Measurements from ENCODE around the gene NRCAM. TPM values are rescaled to one million over a fixed set of nuclear protein-coding genes. Genes with fewer than 3 reads are reported as not detected.
"Not testable (repeated sequence)": the region's sequence is repeated elsewhere in the genome, so short reads cannot be mapped to it uniquely, and the experiment has no call there.

Gene NRCAM
- total RNA-seq, 1 donor from 2014 or later: 60.4 TPM

DNA sequence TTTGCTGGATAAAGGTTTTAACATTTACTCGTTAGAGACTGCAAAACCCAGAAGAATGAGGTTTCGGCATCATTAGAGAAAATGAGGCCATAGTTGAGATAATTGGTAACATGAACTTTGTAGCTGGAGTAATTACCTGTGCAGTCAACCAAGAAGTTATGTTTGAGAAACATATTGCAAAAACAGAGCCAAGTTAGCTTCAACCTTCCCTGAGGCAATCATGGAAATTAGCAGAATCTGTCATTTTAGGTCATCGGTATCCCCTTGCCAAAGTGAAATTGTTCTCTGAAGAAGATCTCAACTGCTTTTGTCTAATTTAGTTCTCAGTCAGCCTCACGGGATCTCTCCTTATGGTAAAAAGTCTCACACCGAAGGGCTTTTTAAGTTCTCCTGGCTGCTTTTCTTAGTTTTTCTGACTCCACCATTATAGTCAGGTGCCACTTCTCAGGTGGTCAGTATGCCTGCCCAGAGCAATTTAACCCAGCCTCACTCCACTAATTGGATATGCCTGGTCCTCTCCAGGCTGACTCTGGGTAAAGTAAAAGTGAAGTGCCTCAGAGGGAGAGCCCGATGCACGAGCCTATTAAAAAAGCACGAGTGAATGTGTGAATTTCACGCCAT is 52.5 kb downstream of the NRCAM start:
- no peak for DNase-seq (ENCODE audit: low read depth)

DNA sequence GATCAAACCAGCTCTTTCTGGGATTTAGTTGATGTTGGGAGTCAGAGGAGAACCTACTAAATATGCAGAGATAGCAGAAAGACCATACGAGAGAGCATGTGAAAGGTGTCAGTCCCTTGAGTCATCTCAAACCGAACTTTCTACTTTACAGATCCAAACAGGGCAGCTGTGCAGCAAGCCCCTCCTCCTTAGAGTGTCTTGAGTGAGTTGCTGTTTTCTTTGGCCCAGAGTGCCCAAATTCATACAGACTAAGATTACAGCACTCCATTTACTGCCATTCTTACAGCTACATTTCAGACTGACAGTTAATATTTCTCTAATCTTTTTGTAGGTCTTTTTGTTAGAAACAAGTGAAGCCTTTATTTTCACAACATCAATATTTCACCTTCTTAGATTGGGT is 53.4 kb downstream of the NRCAM start:
- DNase-seq (ENCODE audit: low read depth): no peak

DNA sequence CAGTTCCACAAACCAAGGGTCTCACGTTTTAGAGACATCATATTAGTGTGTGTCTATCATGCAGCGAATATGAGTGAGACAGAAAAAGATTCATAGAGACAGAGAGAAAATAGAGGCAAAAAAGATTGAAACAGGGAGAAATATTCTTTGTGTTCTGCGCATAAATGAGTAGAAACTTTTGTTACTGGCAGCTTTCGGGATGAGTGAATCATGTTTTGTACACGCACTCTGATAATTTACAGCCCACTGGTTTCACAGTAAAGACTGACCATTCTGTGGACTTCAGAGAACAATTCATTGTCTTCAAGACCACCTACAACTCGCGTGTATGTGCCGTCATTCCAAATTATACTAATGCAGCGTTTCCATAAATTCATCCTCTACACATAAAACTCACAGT is 60.2 kb downstream of the NRCAM start:
- no peak for DNase-seq (ENCODE audit: low read depth)

DNA sequence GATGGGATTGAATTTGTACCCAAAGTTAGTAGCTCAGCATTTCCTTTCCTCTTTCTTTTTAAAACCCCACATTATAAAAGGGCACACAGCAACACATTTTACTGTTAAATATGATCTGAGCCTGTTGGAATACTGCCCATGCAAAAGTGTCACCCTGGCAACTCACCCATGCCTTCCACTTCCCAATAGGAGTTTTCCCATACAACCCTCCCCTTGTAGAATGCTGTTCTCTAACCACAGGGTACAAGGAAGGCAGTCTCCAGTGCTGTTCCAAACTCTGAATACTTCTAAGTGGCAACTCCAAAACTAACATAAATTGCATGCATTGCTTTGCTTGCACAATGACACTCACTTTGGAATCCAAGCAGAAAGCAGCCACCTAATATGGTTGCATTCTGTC is 60.8 kb downstream of the NRCAM start:
- peak; percentile 20 for DNase-seq (ENCODE audit: low read depth)

DNA sequence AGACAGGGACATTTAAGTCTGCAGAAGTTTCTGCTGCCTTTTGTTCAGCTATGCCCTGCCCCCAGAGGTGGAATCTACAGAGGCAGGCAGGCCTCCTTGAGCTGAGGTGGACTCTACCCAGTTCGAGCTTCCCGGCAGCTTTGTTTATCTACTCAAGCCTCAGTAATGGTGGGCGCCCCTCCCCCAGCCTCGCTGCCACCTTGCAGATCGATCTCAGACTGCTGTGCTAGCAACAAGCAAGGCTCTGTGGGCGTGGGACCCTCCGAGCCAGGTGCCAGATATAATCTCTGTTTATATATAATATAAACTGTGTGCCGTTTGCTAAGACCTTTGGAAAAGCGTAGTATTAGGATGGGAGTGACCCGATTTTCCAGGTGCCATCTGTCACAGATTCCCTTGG is 63.1 kb downstream of the NRCAM start:
- not testable (repeated sequence) for DNase-seq (ENCODE audit: low read depth)

DNA sequence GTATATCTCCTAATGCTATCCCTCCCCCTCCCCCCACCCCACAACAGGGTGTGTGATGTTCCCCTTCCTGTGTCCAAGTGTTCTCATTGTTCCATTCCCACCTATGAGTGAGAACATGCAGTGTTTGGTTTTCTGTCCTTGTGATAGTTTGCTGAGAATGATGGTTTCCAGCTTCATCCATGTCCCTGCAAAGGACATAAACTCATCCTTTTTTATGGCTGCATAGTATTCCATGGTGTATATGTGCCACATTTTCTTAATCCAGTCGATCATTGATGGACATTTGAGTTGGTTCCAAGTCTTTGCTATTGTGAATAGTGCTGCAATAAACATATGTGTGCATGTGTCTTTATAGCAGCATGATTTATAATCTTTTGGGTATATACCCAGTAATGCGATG is 68.5 kb downstream of the NRCAM start:
- DNase-seq (ENCODE audit: low read depth): not testable (repeated sequence)

DNA sequence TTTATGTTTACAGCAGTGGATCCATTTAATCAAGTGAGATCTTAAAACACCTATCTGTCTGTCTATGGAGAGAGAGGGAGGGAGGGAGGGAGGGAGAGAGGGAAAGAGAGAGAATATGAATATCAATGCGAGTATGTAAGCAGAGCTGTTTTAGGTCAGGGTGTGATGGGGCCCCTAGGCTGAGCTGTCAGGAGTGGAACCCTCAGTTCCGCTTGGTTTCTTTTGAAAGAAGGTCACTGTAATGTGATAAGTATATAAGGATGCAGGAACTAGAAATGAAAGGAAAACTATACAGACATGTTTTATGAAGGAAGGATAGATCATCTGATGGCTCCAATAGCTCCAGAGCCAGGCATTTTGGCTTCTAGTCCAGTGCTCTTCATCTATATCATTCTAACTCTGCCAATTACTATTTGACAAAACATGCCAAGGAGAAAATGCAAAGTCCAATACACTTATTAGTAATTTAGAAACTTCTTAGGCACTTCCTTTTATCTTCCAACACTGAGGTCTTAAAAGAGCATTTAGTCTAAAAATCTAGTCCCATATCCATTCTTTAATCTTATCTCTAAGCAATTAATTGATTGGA is 70.3 kb downstream of the NRCAM start:
- DNase-seq (ENCODE audit: low read depth): no peak

DNA sequence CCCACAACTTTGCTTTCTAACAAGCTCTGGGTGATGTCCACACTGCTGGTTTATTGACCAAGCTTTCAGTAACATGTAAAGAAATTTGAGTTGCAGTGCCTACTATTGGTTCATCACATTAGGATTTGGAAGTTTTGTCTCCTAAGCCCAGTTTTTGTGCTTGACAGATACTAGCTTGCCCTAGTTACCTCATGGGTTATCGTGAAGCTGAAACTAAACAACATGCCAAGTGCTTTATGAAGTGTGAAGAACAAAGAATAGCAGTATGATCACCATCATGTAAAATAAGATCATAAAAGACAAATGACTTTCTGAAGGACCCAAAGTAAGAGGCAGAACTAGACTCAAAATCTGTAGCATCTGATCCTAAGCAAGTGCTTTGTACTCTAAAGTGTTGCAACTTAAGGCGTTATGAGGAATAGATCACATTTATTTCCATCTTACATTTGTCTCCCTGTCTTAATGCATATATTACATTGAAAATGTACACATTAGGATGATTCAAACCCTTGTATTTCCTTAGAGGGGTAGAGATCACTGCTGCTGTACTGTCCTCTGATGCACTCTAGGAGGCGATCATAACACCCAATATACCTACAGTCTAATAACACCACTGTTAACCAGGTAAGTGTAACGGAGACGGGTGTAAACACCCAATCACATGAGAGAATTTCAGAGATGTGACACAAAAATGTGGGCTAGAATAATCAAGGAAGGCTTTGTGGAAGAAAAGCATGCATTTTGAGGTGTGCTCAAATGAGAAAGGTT is 71.3 kb downstream of the NRCAM start:
- no peak for DNase-seq (ENCODE audit: low read depth)

DNA sequence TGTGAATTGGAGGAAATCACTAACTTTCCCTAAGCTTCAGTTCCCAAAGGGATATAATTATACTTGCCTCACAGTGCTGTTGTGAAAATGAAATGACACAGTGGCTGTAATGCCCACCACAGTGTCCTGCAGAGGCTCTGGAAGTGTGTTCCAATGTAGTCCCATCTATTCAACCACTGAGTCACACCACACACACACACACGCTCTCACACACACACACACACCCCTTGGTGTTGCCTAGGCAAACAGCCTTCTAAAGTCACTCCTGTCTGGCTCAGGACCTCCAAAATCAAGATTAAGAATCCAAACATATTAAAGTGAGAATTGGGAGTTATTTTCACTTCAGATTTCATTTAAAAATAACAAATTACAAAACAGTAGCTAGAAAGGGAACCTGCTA is 73.3 kb downstream of the NRCAM start:
- no peak for DNase-seq (ENCODE audit: low read depth)

DNA sequence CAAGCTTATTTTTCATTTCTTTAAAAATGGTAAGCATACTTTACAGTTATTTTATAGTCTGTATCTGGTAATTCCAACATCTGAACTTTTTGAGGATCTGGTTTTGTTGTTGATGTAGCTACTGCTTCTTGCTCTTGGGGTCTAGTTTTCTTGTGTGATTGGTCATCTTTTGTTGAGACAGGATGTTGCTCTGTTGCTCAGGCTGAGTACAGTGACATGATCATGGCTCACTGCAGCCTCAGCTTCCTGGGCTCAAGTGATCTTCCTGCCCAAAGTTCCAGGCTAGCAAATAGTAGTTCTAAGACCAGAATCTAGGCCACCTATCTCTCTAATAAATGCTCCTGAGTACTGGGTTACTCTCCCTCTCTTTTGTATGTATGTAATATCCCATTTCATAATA is 75.7 kb downstream of the NRCAM start:
- DNase-seq (ENCODE audit: low read depth): no peak

DNA sequence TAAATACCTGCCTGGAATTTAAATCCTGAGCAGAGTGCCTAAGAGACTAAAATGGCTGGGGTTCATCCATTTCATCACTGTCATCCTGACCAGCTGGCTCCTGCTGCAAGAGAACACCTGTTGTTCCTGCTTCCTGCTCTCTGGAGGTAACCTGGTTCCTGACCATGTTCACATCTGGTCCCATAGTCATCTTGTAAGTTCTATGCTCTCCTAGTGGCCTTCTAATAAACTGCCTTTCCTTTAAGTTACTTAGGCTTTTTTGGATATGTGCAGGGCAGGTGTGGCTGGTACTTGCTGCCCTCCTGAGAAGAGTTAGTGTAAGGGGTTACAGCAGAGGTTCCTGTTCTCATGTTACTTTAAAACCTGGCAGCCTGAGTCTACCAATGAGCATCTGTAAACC is 80.0 kb downstream of the NRCAM start:
- DNase-seq (ENCODE audit: low read depth): no peak

DNA sequence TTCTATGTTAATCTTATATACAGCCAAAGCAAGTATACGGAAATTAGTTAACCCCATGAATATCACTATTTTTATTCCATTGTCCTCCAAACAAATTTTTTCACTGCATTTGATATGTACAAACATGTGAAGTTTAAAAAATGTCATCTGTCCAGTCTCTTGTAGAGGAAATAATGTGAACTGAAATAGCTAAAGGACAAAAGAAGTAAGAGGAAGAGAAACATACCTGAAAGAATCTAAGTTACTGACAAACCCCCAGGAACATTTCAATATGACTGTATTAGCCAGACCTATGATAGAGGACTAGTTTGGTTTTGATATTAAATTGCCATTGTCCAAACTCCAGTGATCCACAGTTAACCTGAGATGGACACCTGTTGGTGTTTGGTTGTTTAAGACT is 80.6 kb downstream of the NRCAM start:
- DNase-seq (ENCODE audit: low read depth): no peak

DNA sequence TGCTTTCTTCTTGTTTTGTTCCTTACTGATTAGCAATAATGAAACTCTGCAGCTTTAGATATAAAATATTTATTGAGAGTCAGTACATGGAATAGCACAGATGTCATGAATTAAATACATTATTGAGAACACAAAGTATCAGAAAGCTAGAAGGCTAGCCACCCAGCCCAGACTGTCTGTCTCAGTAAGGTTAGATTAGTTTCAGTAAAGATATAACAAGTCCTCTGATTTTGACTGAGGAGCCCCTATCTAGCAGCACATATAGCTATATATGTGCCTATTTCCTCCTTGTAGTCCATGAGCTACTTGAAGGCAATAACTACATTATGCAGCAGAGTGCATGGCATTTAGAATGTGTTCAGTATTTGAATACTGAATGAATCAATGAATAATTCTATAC is 81.3 kb downstream of the NRCAM start:
- no peak for DNase-seq (ENCODE audit: low read depth)

DNA sequence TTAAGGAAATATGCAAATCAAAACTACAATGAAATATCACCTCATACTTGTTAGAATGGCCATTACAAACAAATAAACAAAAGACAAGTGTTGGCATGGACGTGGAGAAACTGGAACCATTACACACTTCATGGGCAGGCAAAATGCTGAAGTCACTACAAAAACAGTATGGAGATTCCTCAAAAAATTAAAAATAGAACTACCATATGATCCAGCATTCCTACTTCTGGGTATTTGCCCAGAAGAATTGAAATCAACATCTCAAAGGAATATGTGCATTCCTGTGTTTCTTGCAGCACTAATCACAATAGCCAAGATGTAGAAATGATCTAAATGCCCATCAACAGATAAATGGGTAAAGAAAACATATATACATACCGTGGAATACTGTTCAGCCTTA is 83.6 kb downstream of the NRCAM start:
- no peak for DNase-seq (ENCODE audit: low read depth)

DNA sequence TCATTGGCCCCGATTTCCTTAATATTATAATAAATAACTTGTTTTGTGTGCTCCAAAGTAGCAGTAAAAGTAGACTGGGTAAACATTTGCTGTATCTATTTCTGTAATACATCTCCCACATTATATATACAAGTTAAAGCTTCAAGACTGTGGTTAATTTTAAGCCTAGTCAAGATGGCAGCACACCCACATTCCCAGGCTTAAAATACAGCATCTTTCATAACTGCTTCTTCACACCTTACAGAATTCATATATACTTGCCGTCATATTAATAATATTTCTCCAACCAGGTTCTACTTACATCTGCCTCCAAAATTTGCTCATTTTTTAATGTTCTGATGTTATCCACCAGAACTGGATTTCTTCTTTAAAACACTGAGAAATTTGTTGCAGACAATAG is 85.6 kb downstream of the NRCAM start:
- DNase-seq (ENCODE audit: low read depth): no peak

DNA sequence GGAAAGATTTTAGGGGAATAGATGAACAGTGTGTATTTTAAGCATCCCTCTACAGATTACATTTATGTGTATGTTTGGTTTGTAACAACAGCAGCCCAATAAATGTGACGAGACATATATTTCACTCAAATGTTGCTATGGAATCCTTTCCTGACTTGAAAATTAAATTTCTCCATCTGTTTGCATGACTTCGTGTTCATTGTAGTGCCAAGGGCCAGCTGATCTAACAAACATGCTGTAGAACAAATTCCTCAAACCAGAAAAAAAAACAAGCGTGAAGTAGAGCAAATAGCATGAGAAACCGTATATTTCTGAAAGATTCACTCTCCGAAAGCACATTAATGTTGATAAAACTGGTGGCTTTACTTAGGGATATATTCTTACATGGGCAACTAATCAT is 87.8 kb downstream of the NRCAM start:
- no peak for DNase-seq (ENCODE audit: low read depth)

DNA sequence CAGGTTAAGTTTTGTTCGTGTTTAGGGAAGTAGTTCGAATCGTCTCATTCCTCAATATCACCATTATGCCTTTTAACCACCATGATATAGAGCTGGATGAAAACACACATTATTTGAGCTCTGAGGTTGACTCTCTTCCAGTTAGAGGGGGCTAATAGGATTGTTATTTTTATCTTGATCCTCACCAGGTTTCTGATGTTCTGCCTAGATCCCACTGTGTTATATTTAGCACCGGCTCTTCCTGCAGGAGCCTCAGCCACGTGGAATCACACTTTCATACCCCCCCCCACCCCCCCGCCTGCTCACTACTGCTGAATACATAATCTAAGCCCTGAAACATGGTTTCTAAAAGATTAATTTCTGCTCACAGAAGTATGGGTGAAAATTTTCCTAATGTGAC is 88.3 kb downstream of the NRCAM start:
- DNase-seq (ENCODE audit: low read depth): no peak

DNA sequence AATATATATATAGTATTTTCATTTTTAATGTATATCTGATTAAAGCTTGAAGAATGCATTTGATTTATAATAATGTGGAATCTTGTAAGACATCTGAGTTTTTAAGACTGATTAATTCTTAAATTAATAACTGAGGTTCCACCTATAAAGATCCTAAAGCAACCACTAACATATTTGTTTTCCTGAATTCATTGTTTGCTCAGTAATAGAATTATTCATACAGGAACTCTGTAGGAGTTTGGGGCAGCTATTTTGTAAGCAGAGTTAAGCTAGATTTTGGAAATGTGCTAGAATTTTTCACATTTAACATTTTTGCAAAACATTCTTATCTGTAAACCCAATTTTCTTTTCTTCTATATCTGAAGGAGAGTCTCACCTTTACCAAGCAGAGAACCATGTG is 88.9 kb downstream of the NRCAM start:
- DNase-seq (ENCODE audit: low read depth): no peak

DNA sequence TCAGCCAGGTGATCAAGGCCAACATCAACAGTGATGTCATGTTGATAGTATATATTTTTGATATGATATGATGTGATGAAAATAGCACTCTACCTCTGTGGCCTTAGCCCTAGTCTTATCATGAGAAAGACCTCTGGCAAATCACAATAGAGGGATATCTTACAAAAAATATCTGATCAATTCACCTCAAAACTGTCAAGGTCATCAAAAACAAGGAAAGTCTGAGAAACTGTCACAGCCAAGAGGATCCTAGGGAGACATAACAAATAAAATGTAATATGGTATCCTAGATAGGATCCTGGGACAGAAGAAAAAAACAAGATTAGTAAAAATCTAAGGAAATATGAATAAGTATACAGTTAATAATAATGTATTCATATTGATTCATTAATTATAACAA is 92.6 kb downstream of the NRCAM start:
- DNase-seq (ENCODE audit: low read depth): no peak

DNA sequence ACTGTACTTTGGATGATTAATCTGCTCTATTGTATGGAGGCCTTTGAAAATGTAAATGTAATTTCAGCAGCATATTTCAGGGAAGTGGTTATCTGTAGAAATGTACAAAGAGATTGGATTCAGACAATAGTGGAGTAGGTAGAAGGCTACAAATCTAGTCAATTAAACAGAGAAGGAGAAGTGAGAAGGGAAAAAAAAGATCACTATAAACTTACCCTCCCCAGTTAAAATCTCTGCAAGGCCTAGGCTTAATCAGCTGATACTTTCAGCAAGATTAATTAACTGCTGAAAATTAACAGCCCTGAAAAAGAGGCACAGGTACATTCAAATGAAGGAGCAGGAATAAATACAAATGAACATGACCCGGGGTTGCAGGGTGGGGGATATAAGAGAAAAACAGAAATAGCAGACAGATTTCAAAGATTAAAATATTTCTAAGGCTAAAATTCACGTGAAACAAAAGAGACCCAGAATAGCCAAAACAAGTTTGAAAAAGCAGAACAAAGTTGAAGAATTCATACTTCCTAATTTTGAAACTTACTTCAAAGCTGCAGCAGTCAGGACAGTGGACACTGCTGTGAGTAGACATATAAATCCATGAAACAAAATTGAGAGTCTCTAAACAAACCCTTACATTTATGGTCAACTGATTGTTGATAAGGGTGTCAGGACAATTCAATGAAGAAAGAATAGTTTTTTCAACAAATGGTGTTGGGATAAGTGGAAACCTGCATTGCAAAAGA is 96.0 kb downstream of the NRCAM start:
- DNase-seq (ENCODE audit: low read depth): no peak

DNA sequence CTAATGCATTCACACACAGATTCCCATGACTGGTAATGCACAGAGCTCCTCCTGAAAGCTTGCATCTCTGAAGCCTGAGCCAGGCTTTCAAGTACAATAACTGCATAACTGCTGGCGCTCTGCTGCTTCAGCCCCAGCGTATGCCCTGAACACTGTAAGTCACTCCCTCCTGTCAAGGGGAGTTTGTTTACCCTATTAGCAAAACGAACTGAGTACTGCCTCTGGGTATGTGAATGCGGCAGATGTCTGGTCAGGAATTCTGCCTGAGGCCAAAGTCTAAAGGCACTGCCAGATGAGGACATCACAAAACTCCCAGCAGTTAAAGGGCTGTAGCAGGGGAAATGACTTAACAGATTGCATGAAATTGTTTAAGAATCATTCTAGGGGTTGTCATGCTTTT is 97.7 kb downstream of the NRCAM start:
- peak; percentile 71 for DNase-seq (ENCODE audit: low read depth)

DNA sequence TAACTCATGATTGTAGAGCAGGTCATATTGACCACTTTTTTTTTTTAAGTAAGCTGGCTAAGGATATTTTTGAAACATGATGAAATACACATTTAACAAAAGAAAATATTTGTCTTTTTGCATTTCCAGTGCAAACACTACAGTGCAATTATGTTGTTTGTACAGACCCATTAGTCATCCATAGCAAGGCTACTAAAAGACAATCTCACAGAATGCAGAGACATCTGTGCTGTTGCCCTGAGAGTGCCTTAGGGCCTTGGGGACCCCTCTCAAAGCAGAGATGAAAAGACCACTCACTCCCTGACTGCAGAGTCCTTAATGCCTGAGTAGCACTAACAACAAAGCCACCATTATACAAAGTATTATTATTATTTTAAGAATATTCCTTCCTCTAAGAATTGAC is 104.5 kb downstream of the NRCAM start:
- no peak for DNase-seq (ENCODE audit: low read depth)

Data from myocyte (in vitro differentiated cells).